ENCODE data around the gene ZNF775.

ZNF775 gene

GRCh38 chr7:150338166-150338829, 40.8 kb upstream of the ZNF775 start:
- H3K4ac ChIP-seq (ENCODE audit: low read depth in 1 of 2, low read length in 2 of 2) = no peak overlapping the region
- no peak overlapping the region for H2AFZ ChIP-seq (ENCODE audit: low read depth, low read length)
- H2BK15ac ChIP-seq (ENCODE audit: low read depth, poor library complexity, severe bottlenecking) = peak overlapping the region; percentile 26
- H3K79me1 ChIP-seq (replicated peaks; ENCODE audit: low read length, poor library complexity, severe bottlenecking) = no peaks in the 10 kb centered on the region
- H3K4me3 ChIP-seq (ENCODE audit: insufficient read depth in 1 of 2, low read depth in 1 of 2, low read length in 2 of 2) = no peak overlapping the region
- no peak overlapping the region for H2AK5ac ChIP-seq (ENCODE audit: low read length, severe bottlenecking)
- peaks cover 14% of the 10 kb centered on the region for H3K9me3 ChIP-seq (ENCODE audit: control insufficient read depth, low read length)
- H3K9ac ChIP-seq (ENCODE audit: low read length) = no peak overlapping the region
- no peak overlapping the region for H3K14ac ChIP-seq (ENCODE audit: low read length in 2 of 2)
- WGBS = 71% methylated on average over 7 of the region's 11 CpGs
- H3K23ac ChIP-seq (ENCODE audit: low read length in 2 of 2) = peak overlapping the region in 1 of 2 experiments; percentile 91
- H4K91ac ChIP-seq (ENCODE audit: low read length) = no peak overlapping the region
- no peak overlapping the region for H4K8ac ChIP-seq (ENCODE audit: low read length)
- peaks cover 22% of the 10 kb centered on the region for H3K4me1 ChIP-seq (ENCODE audit: control insufficient read depth, insufficient read depth, low read depth, low read length)
- peak overlapping the region; percentile 13 for H2BK120ac ChIP-seq (ENCODE audit: low read depth, low read length)
- no peak overlapping the region for H3K4me2 ChIP-seq (ENCODE audit: low read length, poor library complexity, severe bottlenecking)
- no peak overlapping the region for H2BK12ac ChIP-seq (ENCODE audit: low read length in 2 of 2)
- H3K18ac ChIP-seq (ENCODE audit: low read depth in 1 of 2, low read length in 2 of 2) = no peak overlapping the region
- DNase-seq = no peak
- H3K27ac ChIP-seq (ENCODE audit: low read length, poor library complexity, severe bottlenecking) = no peak overlapping the region
- no peaks in the 10 kb centered on the region for H3K36me3 ChIP-seq (ENCODE audit: control insufficient read depth in 1 of 2, insufficient read depth in 2 of 2, low read depth in 1 of 2, low read length in 2 of 2)
- H2BK5ac ChIP-seq (ENCODE audit: low read depth, low read length, poor library complexity, severe bottlenecking) = no peak overlapping the region
- peaks cover 52 to 68% of the 10 kb centered on the region in 2 experiments for H3K27me3 ChIP-seq (ENCODE audit: control insufficient read depth in 1 of 2, insufficient read depth in 1 of 2, low read length in 2 of 2)

- no peak overlapping the region for H4K91ac ChIP-seq (ENCODE audit: low read length)
- H3K14ac ChIP-seq (ENCODE audit: low read length in 2 of 2) = no peak overlapping the region
- no peak overlapping the region for H3K23ac ChIP-seq (ENCODE audit: low read length in 2 of 2)
- H3K18ac ChIP-seq (ENCODE audit: low read depth in 1 of 2, low read length in 2 of 2) = no peak overlapping the region
- no peak overlapping the region for H4K8ac ChIP-seq (ENCODE audit: low read length)
- WGBS = 82% methylated on average over 6 of the region's 9 CpGs
- H2AFZ ChIP-seq (ENCODE audit: low read depth, low read length) = no peak overlapping the region
- H3K27ac ChIP-seq (ENCODE audit: low read length, poor library complexity, severe bottlenecking) = no peak overlapping the region
- H3K9ac ChIP-seq (ENCODE audit: low read length) = no peak overlapping the region
- DNase-seq = no peak
- peaks cover 22% of the 10 kb centered on the region for H3K4me1 ChIP-seq (ENCODE audit: control insufficient read depth, insufficient read depth, low read depth, low read length)
- peaks cover 51 to 69% of the 10 kb centered on the region in 2 experiments for H3K27me3 ChIP-seq (ENCODE audit: control insufficient read depth in 1 of 2, insufficient read depth in 1 of 2, low read length in 2 of 2)
- H3K4me3 ChIP-seq (ENCODE audit: insufficient read depth in 1 of 2, low read depth in 1 of 2, low read length in 2 of 2) = no peak overlapping the region
- H3K4me2 ChIP-seq (ENCODE audit: low read length, poor library complexity, severe bottlenecking) = no peak overlapping the region
- H2BK120ac ChIP-seq (ENCODE audit: low read depth, low read length) = no peak overlapping the region
- H2BK15ac ChIP-seq (ENCODE audit: low read depth, poor library complexity, severe bottlenecking) = no peak overlapping the region
- no peak overlapping the region for H3K4ac ChIP-seq (ENCODE audit: low read depth in 1 of 2, low read length in 2 of 2)
- H2BK12ac ChIP-seq (ENCODE audit: low read length in 2 of 2) = peak overlapping the region in 1 of 2 experiments; percentile 15
- H3K79me1 ChIP-seq (replicated peaks; ENCODE audit: low read length, poor library complexity, severe bottlenecking) = no peaks in the 10 kb centered on the region
- no peaks in the 10 kb centered on the region for H3K36me3 ChIP-seq (ENCODE audit: control insufficient read depth in 1 of 2, insufficient read depth in 2 of 2, low read depth in 1 of 2, low read length in 2 of 2)
- H3K9me3 ChIP-seq (ENCODE audit: control insufficient read depth, low read length) = peaks cover 26% of the 10 kb centered on the region
- H2AK5ac ChIP-seq (ENCODE audit: low read length, severe bottlenecking) = no peak overlapping the region
- H2BK5ac ChIP-seq (ENCODE audit: low read depth, low read length, poor library complexity, severe bottlenecking) = no peak overlapping the region
These were observed 39.7 kb upstream of the ZNF775 start for GRCh38 chr7:150339409-150339809.

- no peak overlapping the region for H3K27ac ChIP-seq (ENCODE audit: low read length, poor library complexity, severe bottlenecking)
- H3K36me3 ChIP-seq (ENCODE audit: control insufficient read depth in 1 of 2, insufficient read depth in 2 of 2, low read depth in 1 of 2, low read length in 2 of 2) = no peaks in the 10 kb centered on the region
- H3K4me3 ChIP-seq (ENCODE audit: insufficient read depth in 1 of 2, low read depth in 1 of 2, low read length in 2 of 2) = no peak overlapping the region
- H3K79me1 ChIP-seq (replicated peaks; ENCODE audit: low read length, poor library complexity, severe bottlenecking) = no peaks in the 10 kb centered on the region
- no peak overlapping the region for H3K18ac ChIP-seq (ENCODE audit: low read depth in 1 of 2, low read length in 2 of 2)
- H2BK12ac ChIP-seq (ENCODE audit: low read length in 2 of 2) = no peak overlapping the region
- no peak overlapping the region for H4K8ac ChIP-seq (ENCODE audit: low read length)
- no peak overlapping the region for H3K9ac ChIP-seq (ENCODE audit: low read length)
- no peak overlapping the region for H2AK5ac ChIP-seq (ENCODE audit: low read length, severe bottlenecking)
- H3K14ac ChIP-seq (ENCODE audit: low read length in 2 of 2) = no peak overlapping the region
- peak overlapping the region in 1 of 2 experiments; percentile 23 for H3K23ac ChIP-seq (ENCODE audit: low read length in 2 of 2)
- H3K4ac ChIP-seq (ENCODE audit: low read depth in 1 of 2, low read length in 2 of 2) = no peak overlapping the region
- 24% methylated on average over 27 of the region's 39 CpGs for WGBS
- peaks cover 51 to 69% of the 10 kb centered on the region in 2 experiments for H3K27me3 ChIP-seq (ENCODE audit: control insufficient read depth in 1 of 2, insufficient read depth in 1 of 2, low read length in 2 of 2)
- no peak overlapping the region for H2BK120ac ChIP-seq (ENCODE audit: low read depth, low read length)
- no peak overlapping the region for H4K91ac ChIP-seq (ENCODE audit: low read length)
- DNase-seq = peak; percentile 50
- no peak overlapping the region for H2BK15ac ChIP-seq (ENCODE audit: low read depth, poor library complexity, severe bottlenecking)
- no peak overlapping the region for H2BK5ac ChIP-seq (ENCODE audit: low read depth, low read length, poor library complexity, severe bottlenecking)
- H2AFZ ChIP-seq (ENCODE audit: low read depth, low read length) = no peak overlapping the region
- H3K4me1 ChIP-seq (ENCODE audit: control insufficient read depth, insufficient read depth, low read depth, low read length) = peaks cover 22% of the 10 kb centered on the region
- peak overlapping the region; percentile 3 for H3K4me2 ChIP-seq (ENCODE audit: low read length, poor library complexity, severe bottlenecking)
- peaks cover 32% of the 10 kb centered on the region for H3K9me3 ChIP-seq (ENCODE audit: control insufficient read depth, low read length)
These were observed 38.9 kb upstream of the ZNF775 start for GRCh38 chr7:150340024-150340749.

GRCh38 chr7:150340875-150341262, 38.3 kb upstream of the ZNF775 start:
- Histone ChIP-seq H2BK12ac (ENCODE audit: low read length in 2 of 2) (no peak overlapping the region), H3K79me1 (replicated peaks; ENCODE audit: low read length, poor library complexity, severe bottlenecking) (no peaks in the 10 kb centered on the region), H3K23ac (ENCODE audit: low read length in 2 of 2) (peak overlapping the region in 1 of 2 experiments; percentile 17), H3K4me3 (ENCODE audit: insufficient read depth in 1 of 2, low read depth in 1 of 2, low read length in 2 of 2) (no peak overlapping the region), H2BK120ac (ENCODE audit: low read depth, low read length) (no peak overlapping the region), H2BK15ac (ENCODE audit: low read depth, poor library complexity, severe bottlenecking) (no peak overlapping the region), H3K18ac (ENCODE audit: low read depth in 1 of 2, low read length in 2 of 2) (peak overlapping the region in 1 of 2 experiments; percentile 83), H2AK5ac (ENCODE audit: low read length, severe bottlenecking) (no peak overlapping the region), H3K27ac (ENCODE audit: low read length, poor library complexity, severe bottlenecking) (no peak overlapping the region), H3K4ac (ENCODE audit: low read depth in 1 of 2, low read length in 2 of 2) (peak overlapping the region in 1 of 2 experiments; percentile 35), H3K4me2 (ENCODE audit: low read length, poor library complexity, severe bottlenecking) (no peak overlapping the region), H3K14ac (ENCODE audit: low read length in 2 of 2) (peak overlapping the region in 1 of 2 experiments; percentile 31), H2BK5ac (ENCODE audit: low read depth, low read length, poor library complexity, severe bottlenecking) (no peak overlapping the region), H3K27me3 (ENCODE audit: control insufficient read depth in 1 of 2, insufficient read depth in 1 of 2, low read length in 2 of 2) (peaks cover 51 to 73% of the 10 kb centered on the region in 2 experiments), H4K91ac (ENCODE audit: low read length) (no peak overlapping the region), H3K9ac (ENCODE audit: low read length) (no peak overlapping the region), H3K4me1 (ENCODE audit: control insufficient read depth, insufficient read depth, low read depth, low read length) (peaks cover 22% of the 10 kb centered on the region), H4K8ac (ENCODE audit: low read length) (no peak overlapping the region), H3K9me3 (ENCODE audit: control insufficient read depth, low read length) (peaks cover 32% of the 10 kb centered on the region), H3K36me3 (ENCODE audit: control insufficient read depth in 1 of 2, insufficient read depth in 2 of 2, low read depth in 1 of 2, low read length in 2 of 2) (no peaks in the 10 kb centered on the region), H2AFZ (ENCODE audit: low read depth, low read length) (no peak overlapping the region)
- DNase-seq = no peak
- 5% methylated on average over 29 of the region's 29 CpGs for WGBS

All from mesenchymal stem cell (in vitro differentiated cells and primary cell).